HG03045 (cell line): ENCODE results near the gene NBEAL1.
"Not testable (repeated sequence)": the region's sequence is repeated elsewhere in the genome, so short reads cannot be mapped to it uniquely, and the experiment has no call there.

Source experiments
- ATAC-seq: cut with Tn5 transposase; IDR thresholded peaks from one replicate; pipeline ENCODE4 v1.9.1; 2021; ENCODE audit warnings: mild to moderate bottlenecking, moderate library complexity; ENCODE audit not compliant: unreplicated experiment

NBEAL1 gene

DNA sequence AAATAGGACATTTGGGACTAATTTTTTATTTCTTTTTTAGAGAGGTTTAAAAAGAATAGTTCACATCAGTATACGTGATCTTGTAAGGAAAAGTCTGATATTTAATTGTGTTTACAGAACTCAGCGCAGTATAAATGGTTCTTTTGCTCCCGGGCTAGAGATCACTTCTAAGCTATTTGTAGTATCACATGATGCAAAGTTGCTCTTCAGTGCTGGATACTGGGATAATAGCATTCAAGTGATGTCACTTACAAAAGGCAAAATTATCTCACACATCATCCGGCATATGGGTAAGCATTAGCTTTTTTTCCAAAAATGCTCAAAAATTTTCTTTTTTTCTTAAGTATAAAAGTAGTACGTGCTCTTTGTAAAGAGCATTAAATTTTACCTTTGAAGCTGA is 186.8 kb downstream of the NBEAL1 start:
- no peak for ATAC-seq

DNA sequence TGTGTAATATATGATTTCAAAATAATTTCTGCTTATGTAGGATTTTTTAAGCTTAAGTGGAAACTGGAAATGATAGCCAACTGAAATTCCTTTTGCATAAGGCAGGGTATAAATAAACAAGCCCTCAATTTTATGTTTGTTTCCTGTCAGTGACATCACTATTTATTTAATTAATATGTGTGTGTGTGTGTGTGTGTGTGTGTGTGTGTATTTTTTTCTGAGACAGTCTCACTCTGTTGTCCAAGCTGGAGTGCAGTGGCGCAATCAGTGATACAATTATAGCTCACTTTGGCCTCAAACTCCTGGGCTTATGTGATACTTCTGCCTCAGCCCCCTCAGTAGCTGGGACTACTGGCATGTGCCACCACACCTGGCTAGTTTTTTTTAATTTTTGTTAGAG is 194.9 kb downstream of the NBEAL1 start:
- no peak for ATAC-seq

DNA sequence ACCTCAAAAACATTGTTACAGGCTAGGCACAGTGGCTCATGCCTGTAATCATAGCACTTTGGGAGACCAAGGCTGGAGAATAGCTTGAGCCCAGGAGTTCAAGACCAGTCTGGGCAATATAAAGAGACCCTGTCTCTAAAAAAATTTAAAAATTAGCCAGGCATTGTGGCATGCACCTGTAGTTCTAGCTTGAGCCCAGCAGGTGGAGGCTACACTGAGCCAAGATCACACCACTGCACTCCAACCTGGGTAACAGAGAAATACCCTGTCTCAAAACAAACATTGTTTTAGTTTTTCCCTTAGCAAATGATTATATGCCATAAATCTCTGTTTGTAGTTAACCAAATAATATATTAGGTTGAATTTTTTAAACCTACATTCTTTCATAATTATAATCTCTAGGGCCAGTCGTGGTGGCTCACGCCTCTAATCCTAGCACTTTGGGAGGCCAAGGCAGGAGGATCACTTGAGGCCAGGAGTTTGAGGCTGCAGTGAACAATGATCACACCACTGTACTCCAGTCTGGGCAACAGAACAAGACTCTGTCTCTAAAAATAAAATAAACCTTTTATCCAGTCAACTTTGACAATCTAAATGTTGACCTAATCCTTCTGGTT is 210.9 kb downstream of the NBEAL1 start:
- ATAC-seq = no peak

DNA sequence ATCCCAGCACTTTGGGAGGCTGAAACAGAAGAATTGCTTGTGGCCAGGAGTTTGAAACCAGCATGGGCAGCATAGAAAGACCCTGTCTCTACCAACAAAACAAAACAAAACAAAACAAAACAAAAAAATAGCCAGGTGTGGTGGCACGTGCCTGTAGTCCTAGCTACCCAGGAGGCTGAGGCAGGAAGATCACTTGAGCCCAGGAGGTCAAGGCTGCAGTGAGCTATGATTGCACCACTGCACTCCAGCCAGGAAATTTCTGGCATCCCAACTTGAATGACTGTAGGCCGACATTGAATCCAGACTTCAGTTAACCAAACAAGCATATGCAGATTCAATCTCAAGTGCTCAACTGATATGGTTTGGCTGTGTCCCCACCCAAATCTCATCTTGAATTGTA is 215.0 kb downstream of the NBEAL1 start:
- ATAC-seq = not testable (repeated sequence)

DNA sequence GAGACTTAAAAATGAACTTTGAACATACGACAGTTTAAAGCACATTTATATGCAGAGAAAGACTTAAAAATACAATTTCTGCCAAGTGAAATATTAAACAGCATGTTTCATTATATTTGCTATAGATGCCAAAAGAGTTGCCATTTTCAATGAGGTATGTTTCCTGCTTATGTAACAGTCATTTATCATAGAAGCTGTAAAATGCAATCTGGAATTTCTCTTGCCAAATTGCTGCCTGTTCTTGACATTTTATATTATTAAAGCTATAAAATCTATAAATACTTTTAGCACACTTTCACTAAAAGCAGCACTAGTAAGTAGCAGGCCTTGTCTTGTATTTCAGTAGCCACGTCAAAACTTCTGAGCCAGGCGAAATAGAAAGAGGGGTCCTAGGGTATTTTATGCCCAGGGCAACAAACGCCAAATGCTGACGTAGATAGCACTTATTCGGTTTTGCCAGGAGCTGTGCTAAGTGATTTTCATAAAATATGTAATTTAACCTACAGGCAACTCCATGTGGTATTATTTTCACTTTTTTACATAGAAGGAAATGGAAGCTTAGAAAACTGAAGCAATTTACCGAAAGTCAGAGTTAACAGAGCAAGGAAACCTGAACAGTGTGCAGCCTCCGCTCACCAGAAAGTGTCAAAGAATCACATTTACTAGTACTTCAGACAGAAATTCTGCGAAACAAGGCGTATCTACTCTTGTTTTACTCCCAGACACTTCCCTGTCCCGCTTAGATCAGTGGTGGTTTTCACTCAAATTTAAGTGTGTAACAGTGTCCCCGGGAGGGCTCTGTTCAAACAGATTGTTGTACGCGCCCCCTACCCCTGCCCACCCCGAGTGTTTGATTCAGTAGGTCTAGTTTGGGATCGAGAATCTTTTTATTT is 222.9 kb downstream of the NBEAL1 start:
- no peak for ATAC-seq

DNA sequence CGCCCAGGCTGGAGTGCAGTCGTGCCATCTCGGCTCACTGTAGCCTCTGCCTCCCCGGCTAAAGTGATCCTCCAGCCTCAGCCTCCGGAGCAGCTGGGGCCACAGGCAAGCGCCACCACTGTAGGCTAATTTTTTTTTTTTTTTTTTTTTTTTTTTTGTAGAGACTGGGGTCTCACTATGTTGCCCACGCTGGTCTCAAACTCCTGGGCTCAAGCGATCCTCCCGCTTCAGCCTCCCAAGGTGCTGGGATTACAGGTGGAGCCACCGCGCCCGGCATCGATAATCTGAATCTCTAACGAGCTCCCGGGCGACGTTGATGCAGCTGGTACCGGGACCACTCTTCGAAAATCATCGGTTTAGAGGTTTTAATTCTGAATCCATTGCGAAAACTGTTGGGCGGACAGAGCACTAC is 223.6 kb downstream of the NBEAL1 start:
- ATAC-seq = peak; percentile 0

DNA sequence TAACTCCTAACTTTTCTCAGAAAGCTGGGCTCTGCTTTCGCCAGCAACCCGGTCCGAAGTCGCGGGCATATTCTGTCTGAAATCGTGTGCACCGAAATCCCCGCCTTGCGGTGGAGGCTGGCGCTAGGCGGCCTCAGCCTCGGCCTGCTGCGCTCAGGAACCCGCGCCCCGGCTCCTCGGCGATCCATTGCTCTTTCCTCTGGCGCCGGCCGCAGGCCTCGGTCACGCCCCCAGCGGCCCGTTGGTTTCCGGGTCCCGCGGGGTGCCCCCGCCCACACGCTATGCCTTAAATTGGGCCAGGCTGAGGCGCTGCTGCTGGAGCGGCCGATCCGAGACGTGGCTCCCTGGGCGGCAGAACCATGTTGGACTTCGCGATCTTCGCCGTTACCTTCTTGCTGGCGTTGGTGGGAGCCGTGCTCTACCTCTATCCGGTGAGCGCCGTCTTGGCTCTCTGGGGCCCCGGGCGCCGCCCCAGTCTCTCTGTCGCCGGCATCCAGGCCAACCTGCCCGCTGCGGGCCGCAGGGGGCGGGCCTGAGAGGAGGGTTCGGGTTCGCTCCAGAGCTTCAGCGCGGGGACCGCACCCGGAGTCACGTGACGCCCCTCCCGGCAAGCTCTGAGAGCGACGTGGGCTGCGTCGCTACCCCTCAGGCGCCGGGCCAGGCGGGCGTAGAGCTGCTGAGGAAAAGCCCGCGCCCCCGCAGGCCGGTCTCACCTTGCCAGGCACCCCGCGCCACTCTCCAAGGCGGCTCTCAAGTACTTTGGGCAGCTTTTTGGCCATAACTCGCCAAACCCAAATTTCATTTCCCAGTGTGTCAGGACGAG is 224.2 kb downstream of the NBEAL1 start, which contains the start of gene CYP20A1:
CYP20A1 (plus strand) TSS at position 315 of the 823 bp plus-strand sequence; CDS start at position 360, 45 bp downstream.
- ATAC-seq = peak; percentile 89

DNA sequence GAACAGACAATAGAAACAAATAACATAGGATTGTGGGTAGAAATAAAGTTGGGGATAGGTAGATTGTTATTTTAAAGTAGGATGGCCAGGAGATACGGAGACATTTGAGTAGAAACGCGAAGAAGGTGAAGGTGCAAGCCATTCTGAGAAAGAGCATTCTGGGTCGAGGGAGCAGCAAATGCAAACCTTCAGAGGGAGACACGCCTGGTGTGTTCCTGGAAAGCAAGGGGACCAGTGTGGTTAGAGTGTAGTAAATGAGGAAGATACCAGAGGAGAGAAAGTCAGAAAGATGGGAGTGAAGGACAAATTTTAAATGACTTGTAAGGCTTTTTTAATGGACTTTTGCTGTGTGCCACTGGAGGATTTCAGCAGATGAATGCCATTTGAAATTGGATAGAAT is 225.8 kb downstream of the NBEAL1 start:
- ATAC-seq = no peak

DNA sequence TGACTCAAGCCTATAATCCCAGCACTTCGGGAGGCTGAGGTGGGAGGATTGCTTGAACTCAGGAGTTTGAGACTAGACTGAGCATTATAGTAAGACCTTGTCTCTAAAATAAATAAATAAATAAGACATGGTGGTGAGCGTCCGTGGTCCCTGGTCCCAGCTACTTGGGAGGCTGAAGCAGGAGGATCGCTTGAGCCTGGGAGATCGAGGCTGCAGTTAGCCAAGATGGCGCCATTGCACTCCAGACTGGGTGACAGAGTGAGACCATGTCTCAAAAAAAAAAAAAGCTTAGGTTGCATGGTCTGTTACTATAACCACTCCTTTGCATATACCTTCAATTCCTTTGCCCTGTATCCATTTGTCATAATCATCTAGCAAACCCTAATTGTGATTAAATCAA is 227.8 kb downstream of the NBEAL1 start:
- ATAC-seq = no peak

DNA sequence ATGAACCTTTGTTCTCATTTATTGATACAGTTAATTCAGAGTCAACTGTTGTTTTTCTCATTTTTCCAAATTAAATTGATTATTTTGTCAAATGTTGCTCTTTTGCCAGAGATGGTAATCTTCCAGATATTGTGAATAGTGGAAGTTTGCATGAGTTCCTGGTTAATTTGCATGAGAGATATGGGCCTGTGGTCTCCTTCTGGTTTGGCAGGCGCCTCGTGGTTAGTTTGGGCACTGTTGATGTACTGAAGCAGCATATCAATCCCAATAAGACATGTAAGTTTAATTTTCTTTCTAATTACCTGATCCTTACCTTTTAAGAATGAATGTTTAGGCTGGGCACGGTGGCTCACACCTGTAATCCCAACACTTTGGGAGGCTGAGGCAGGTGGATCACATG is 232.0 kb downstream of the NBEAL1 start:
- ATAC-seq = no peak

DNA sequence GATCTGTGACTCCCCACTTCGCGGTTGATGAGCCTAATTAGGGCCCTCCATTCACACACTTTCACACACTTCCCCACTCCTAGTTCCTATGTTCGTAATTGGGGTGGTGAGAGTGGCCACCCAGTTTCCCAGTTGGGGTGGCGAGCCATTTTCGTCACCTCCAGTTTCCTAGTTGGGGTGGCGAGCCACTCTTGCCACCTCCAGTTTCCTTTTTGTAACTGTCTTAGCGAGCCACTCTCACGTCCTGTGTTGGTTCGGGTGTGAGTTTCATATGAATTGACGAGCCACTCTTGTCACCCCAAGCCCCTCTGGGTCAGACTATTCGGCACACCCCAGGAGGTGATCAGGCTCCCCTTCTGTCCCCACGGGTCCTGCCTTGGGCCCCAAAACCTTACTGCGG is 238.1 kb downstream of the NBEAL1 start:
- ATAC-seq = no peak

DNA sequence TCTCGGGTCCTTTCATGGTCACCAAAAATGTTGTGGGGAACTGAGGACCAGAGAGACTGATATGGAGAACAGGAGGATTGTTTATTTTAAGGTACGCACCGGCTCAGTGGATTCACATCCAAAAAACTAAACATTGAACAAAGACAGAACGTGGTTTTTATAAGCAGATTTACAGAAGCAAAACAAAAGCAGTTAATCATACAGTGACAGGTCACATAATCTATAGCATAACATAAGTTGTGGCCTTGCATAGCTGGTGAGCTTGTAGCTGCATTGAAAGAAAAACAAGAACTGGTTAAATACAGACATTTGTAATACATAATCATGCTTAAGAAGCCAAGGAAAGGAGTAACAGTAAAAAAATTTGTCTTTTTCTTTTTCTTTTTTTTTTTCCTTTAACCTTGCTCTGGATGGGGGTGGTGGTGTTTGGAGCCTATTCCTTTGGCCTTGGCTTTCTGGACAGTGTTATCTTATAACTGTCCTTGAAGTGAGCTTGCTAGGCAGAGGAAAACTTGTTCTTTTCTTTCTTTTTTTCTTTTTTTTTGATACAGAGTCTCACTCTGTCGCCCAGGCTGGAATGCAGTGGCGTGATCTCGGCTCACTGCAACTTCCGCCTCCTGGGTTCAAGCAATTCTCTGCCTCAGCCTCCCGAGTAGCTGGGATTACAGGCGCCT is 238.9 kb downstream of the NBEAL1 start:
- ATAC-seq = not testable (repeated sequence)

DNA sequence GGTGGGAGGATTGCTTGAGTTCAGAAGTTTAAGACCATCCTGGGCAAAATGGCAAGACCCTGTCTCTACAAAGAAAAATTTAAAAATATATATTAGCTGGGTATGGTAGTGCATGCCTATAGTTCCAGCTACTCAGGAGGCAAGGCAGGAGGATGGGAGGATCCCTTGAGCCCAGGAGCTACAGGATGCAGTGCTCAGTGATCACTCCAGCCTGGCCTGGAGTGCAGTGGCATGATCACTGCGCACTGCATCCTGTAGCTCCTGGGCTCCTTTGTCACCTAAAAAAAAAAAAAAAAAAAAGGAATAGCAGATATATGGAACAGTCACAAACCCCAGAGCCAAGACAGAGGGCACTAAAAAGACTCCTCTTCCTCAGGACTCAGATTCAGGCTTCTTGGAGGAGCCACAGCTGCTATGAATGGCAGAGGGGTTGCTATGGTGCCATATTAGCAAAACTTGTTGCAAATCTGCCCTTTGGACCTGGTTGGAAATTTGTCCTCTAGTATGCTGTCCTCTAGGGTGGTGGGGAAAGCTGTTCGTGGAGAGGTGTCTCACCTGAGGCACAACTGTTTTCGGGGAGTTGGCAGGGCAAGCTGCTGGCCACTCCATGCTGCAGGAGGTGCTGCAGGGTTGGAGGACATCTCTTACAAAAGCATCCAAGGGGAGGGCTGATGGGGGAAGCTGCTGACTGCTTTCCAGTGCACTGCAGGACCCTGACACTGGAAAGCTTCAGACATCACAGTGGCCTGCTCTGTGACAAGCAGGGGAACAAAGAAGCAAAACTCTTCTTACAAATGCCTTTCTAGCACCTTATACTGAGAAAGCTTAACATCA is 246.9 kb downstream of the NBEAL1 start:
- no peak for ATAC-seq
